ENCODE results near the gene TULP3.

DNA sequence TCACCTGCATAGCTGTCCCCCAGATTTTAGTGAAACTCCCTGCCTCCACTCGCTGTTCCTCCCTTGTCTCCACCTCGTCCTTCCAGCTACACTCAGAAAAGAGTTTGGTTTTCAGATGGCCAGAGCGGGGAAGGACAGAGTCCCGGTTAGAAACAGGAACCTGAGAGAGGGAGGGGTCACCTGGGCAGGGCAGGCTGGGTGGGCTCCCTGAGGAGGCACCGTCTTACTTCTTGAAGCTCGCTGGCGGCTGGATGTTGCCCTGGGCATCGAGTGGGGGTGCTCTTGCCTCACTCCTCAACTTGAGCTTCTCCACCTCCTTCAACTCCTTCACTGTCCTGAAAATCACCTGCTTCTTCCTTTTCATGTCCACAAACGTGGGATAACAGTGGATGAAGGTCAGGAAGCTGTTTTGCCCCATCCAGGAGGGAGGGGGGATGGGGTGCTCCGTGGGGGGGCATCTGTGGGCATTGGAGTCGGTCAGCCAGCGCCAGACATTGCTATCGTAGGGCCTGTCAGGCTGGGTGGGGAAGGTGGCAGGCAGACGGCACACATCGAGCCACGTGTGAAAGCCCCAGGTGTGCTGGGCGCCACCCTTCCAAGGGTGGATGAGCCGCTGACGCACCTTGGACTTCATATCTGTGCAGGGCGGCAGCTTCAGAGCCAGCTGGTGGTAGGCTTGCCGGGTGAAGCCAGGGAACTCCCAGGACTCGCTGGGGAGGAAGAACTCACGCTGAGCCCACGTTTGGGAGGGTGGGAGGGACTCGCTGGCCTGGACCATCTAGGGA lies 35.8 kb upstream of the TULP3 start:
- TF ChIP-seq, protein P1, sequence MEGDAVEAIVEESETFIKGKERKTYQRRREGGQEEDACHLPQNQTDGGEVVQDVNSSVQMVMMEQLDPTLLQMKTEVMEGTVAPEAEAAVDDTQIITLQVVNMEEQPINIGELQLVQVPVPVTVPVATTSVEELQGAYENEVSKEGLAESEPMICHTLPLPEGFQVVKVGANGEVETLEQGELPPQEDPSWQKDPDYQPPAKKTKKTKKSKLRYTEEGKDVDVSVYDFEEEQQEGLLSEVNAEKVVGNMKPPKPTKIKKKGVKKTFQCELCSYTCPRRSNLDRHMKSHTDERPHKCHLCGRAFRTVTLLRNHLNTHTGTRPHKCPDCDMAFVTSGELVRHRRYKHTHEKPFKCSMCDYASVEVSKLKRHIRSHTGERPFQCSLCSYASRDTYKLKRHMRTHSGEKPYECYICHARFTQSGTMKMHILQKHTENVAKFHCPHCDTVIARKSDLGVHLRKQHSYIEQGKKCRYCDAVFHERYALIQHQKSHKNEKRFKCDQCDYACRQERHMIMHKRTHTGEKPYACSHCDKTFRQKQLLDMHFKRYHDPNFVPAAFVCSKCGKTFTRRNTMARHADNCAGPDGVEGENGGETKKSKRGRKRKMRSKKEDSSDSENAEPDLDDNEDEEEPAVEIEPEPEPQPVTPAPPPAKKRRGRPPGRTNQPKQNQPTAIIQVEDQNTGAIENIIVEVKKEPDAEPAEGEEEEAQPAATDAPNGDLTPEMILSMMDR (IDR thresholded peaks at IDR 0.05; ENCODE audit: extremely low read depth in 1 of 2, insufficient read depth in 1 of 2, low read depth in 1 of 2, low read length in 2 of 2) = no peak
- TF ChIP-seq POLR2A (IDR thresholded peaks at IDR 0.05; ENCODE audit: low read depth, low read length) = no peak
- no peak for TF ChIP-seq EZH2 (IDR thresholded peaks at IDR 0.05; ENCODE audit: borderline replicate concordance, low read depth, low read length, severe bottlenecking)
- TF ChIP-seq GATA2 (IDR thresholded peaks at IDR 0.05; ENCODE audit: insufficient read depth, insufficient read length, low read depth, low read length) = no peak
- TF ChIP-seq MYC (IDR thresholded peaks at IDR 0.05; ENCODE audit: low read depth, low read length) = no peak
- no peak for TF ChIP-seq POLR2AphosphoS5 (IDR thresholded peaks at IDR 0.05; ENCODE audit: insufficient read depth, low read depth, low read length)
- no peak for TF ChIP-seq FOS (IDR thresholded peaks at IDR 0.05; ENCODE audit: borderline replicate concordance, insufficient read depth, low read length)

All from endothelial cell of umbilical vein (primary cell).